GM12873 (cell line): ENCODE results near the gene KDM8.

Experiments used
- TF ChIP-seq, protein P1 (sequence below): IDR thresholded peaks from 2 replicates; pipeline ENCODE4 v1.5.1; 2012; ENCODE audit warnings: low read depth, mild to moderate bottlenecking, moderate library complexity, low read length, control low read depth; ENCODE audit not compliant: insufficient read depth; ENCODE audit errors: missing control alignments

KDM8 gene

GRCh38 chr16:27228621-27229501 lies 25.5 kb downstream of the KDM8 start:
- TF ChIP-seq, protein P1, sequence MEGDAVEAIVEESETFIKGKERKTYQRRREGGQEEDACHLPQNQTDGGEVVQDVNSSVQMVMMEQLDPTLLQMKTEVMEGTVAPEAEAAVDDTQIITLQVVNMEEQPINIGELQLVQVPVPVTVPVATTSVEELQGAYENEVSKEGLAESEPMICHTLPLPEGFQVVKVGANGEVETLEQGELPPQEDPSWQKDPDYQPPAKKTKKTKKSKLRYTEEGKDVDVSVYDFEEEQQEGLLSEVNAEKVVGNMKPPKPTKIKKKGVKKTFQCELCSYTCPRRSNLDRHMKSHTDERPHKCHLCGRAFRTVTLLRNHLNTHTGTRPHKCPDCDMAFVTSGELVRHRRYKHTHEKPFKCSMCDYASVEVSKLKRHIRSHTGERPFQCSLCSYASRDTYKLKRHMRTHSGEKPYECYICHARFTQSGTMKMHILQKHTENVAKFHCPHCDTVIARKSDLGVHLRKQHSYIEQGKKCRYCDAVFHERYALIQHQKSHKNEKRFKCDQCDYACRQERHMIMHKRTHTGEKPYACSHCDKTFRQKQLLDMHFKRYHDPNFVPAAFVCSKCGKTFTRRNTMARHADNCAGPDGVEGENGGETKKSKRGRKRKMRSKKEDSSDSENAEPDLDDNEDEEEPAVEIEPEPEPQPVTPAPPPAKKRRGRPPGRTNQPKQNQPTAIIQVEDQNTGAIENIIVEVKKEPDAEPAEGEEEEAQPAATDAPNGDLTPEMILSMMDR, result no peak

DNA sequence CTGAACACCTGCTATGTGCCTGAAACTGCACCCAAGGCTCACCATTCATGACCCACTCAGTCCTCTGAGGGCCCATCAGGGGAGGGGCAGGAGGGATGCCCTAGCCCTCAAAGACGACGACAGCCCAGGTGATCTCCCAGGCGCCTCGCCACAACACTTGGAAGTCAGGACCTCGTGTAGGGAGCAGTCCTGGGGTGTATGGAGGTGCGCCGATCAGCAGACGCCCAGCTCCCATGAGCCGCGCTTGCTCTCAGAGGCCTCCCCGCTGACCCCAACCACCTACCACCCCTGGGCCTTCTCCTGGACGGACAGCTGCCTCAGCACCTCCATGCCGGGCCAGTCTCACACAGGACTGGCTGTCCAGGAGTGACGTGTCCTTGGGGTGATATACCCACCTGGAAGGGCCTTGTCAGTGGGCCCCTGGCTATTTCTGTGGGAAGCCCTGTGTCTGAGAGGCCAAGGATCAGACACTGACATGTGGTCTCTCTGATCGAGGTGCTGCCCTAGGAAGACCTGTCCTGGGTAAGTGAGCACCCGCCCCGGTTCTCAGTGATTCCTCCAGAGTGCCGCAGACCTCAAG lies 26.7 kb downstream of the KDM8 start:
- TF ChIP-seq, protein P1, result no peak

DNA sequence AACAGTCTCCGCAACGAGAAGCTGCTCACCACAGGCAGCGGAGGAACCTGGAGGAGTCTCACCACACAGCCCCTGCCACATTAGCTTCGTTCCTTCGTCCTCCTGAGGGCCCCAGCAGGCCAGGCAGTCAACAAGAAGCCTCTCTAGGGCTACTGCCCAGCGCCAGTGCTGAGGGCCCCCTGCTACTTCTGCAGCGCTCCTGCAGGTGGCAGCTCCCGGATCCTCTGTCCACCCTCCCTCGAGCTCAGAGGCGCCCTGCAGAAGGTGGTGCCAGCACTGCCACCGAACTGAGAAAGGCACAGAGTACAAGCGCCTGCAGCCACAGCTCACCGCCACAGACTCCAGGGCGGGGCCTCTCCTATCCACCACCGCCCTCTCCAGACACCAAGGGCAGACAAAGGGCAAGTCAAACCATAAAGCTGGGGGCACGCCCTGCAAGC lies 27.3 kb downstream of the KDM8 start:
- TF ChIP-seq, protein P1, result no peak

- TF ChIP-seq, protein P1, result no peak
Measured at GRCh38 chr16:27231692-27232060, 28.4 kb downstream of the KDM8 start.

DNA sequence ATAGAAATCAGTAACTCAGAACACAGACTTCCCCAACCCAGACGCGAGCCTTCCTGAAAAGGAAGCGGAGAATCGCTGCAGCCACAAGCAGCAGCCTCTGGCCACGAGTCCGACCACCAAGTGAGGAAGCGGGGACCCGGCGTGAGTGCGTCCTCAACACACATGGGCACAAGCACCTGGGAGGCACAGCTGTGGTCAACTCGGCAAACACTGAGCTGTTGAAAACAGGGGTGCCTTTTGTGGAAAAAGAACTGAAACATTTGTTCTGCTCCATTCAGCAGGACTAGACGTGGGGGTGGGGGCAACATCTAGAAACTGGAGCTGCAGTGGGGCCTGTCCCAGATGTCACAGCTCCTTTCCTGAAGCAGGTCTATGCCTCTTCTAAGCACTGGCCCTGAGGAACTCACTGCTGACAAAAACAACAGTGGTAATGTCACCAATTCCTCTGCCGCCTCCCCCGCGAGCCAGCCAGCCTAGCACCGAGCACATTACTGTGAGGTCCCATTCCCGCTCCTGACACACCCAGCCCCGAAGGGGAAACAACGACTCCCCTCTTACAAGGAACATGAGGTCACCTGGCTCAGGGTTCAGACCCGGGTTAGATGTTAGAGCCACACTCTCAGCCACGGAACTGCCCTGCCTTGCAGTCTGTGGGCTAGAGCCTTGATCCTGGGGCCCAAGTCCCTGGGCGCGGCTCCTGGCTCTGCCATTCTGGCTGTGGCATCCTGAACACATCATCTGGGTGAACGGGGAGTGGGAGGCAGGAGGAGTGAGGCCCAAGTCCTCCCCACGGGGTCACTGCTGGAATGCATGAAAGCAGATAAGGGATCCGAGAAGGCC lies 29.0 kb downstream of the KDM8 start:
- TF ChIP-seq, protein P1, result no peak

GRCh38 chr16:27232901-27233625 lies 29.7 kb downstream of the KDM8 start:
- TF ChIP-seq, protein P1, result no peak
